Cardiac septum (tissue), 1 donor: Measurements from ENCODE around the gene TADA2A. TPM values are rescaled to one million over a fixed set of nuclear protein-coding genes. Genes with fewer than 3 reads are reported as not detected.

Source experiments
- DNase-seq: peaks from one replicate; pipeline ENCODE4 v3.0.0-alpha.2; 2020; ENCODE audit warnings: low spot score
- intact Hi-C: fragments of 100-400 bp; cut with DNase I; formaldehyde crosslinking; loops from one replicate; pipeline ENCODE4 v1.14.0; 2022
- total RNA-seq: library from RNA; stranded (reverse); fragmentation: NEBNext Ultra II Directional; extraction: Animal tissue kit (Norgen Biotek cat#: 25700); gene quantifications from one replicate; pipeline ENCODE4 v1.2.1, GENCODE V29; 2021
- donor health status: DM: no; HTN: no; CAD: no.

The TADA2A gene
- total RNA-seq, 1 donor from 2014 or later = 18.5 TPM

GRCh38 chr17:37517881-37518280 is 111.2 kb downstream of the TADA2A start:
- DNase-seq = no peak
- intact Hi-C loops = no loop called here

DNA sequence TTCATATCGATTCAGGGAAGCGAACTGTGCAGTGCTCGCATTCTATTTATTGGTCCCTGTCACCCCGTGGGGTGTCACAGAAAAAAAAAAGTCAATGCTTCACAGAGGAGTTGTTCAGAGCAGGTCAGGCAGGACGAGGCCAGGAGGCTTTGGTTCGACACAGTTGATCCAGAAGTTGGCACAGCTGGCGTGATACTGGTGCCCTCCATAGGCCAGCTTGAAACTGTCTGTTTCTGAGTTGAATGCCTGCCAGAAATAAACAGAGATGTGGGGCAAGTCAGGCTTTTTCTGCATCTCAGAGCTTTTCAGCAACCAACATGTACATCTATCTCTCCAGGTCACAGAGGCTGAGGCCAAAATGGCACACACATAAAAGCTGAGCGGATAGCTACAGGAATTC is 112.1 kb downstream of the TADA2A start:
- intact Hi-C loops = no loop called here
- no peak for DNase-seq

GRCh38 chr17:37519251-37519985 is 112.7 kb downstream of the TADA2A start:
- no peak for DNase-seq
- intact Hi-C loops = no loop called here

- intact Hi-C loops = no loop called here
- no peak for DNase-seq
Measured at GRCh38 chr17:37520174-37520573, 113.5 kb downstream of the TADA2A start.

- DNase-seq = no peak
- intact Hi-C loops = no loop called here
Measured at GRCh38 chr17:37521821-37522220, 115.1 kb downstream of the TADA2A start.

- DNase-seq = no peak
- intact Hi-C loops = no loop called here
Measured at GRCh38 chr17:37523715-37524219, 117.1 kb downstream of the TADA2A start.

- intact Hi-C loops = no loop called here
Measured at GRCh38 chr17:37527249-37527851, 120.7 kb downstream of the TADA2A start.

More at GRCh38 chr17:37527249-37527851, 120.7 kb downstream of the TADA2A start:
- DNase-seq = no peak

Other genes starting within 250 kb of the TADA2A start
- not detected for gene C17orf78, start 30.9 kb upstream of the TADA2A start, total RNA-seq
- gene ACACA, start 50 bp upstream of the TADA2A start, total RNA-seq = 26.9 TPM
- 22.4 TPM for gene DUSP14, start 83.0 kb downstream of the TADA2A start, total RNA-seq
- gene SYNRG, start 202.5 kb downstream of the TADA2A start, total RNA-seq = 35.7 TPM
- 12.4 TPM for gene DDX52, start 236.6 kb downstream of the TADA2A start, total RNA-seq